RWPE2 (cell line): ENCODE results near the gene BABAM2.

Experiments
- ATAC-seq: fragments of 200-7000 bp; cut with Tn5 transposase; 3 replicates; pipeline ENCODE4 v1.9.1; 2021; ENCODE audit warnings: low read depth
- DNase-seq: peaks from one replicate; pipeline ENCODE4 v3.0.0-alpha.2; 2020; ENCODE audit warnings: low spot score
- H3K27ac ChIP-seq: fragments of 450-650 bp; 2 replicates; pipeline ENCODE4 v1.5.1; 2017; ENCODE audit warnings: mild to moderate bottlenecking; ENCODE audit not compliant: poor library complexity, severe bottlenecking
- H3K27me3 ChIP-seq: fragments of 250-450 bp; sonication (Bioruptor Pico); 2 replicates; pipeline ENCODE4 v1.5.1; 2021; ENCODE audit warnings: mild to moderate bottlenecking, moderate library complexity; ENCODE audit not compliant: insufficient read depth, poor library complexity, severe bottlenecking
- H3K36me3 ChIP-seq: fragments of 250-450 bp; sonication (Bioruptor Pico); 2 replicates; pipeline ENCODE4 v1.5.1; 2020; ENCODE audit warnings: low read depth, mild to moderate bottlenecking, moderate library complexity
- H3K4me1 ChIP-seq: fragments of 250-450 bp; sonication (Bioruptor Pico); 2 replicates; pipeline ENCODE4 v1.5.1; 2021; ENCODE audit warnings: mild to moderate bottlenecking, moderate library complexity; ENCODE audit not compliant: insufficient read depth, poor library complexity, severe bottlenecking
- H3K4me3 ChIP-seq: fragments of 250-450 bp; sonication (Bioruptor Pico); 2 replicates; pipeline ENCODE4 v1.5.1; 2021; ENCODE audit warnings: mild to moderate bottlenecking, moderate library complexity; ENCODE audit not compliant: severe bottlenecking
- H3K9me3 ChIP-seq: fragments of 250-450 bp; sonication (Bioruptor Pico); 2 replicates; pipeline ENCODE4 v1.5.1; 2021; ENCODE audit warnings: mild to moderate bottlenecking, moderate library complexity; ENCODE audit not compliant: severe bottlenecking
- CTCF ChIP-seq: fragments of 450-650 bp; IDR thresholded peaks from one replicate; pipeline ENCODE4 v1.5.1; 2017; ENCODE audit warnings: mild to moderate bottlenecking, moderate library complexity; ENCODE audit not compliant: poor library complexity, severe bottlenecking

Gene BABAM2

GRCh38 chr2:27904405-27904665 is 13.8 kb downstream of the BABAM2 start:
- no peaks in the 10 kb centered on the region for H3K9me3 ChIP-seq
- DNase-seq (no peak), ATAC-seq (no peak)
- TF ChIP-seq CTCF: no peak
- no peaks in the 10 kb centered on the region for H3K27me3 ChIP-seq
- H3K27ac ChIP-seq: no peak overlapping the region
- H3K4me3 ChIP-seq: no peak overlapping the region
- peaks cover 5% of the 10 kb centered on the region; the same call in 1 of the 2 replicates for H3K36me3 ChIP-seq
- H3K4me1 ChIP-seq: peaks cover 10% of the 10 kb centered on the region

- Histone ChIP-seq H3K27me3 (no peaks in the 10 kb centered on the region), H3K4me3 (no peak overlapping the region), H3K4me1 (peaks cover 10% of the 10 kb centered on the region), H3K36me3 (peaks cover 5% of the 10 kb centered on the region; the same call in 1 of the 2 replicates), H3K9me3 (no peaks in the 10 kb centered on the region), H3K27ac (no peak overlapping the region)
- ATAC-seq (no peak), DNase-seq (no peak)
- TF ChIP-seq CTCF: no peak
Measured at GRCh38 chr2:27906074-27906473, 15.5 kb downstream of the BABAM2 start.

GRCh38 chr2:27907547-27907946 is 17.0 kb downstream of the BABAM2 start:
- H3K36me3 ChIP-seq: no peaks in the 10 kb centered on the region
- ATAC-seq (no peak), DNase-seq (no peak)
- H3K27ac ChIP-seq: no peak overlapping the region
- peaks cover 5% of the 10 kb centered on the region for H3K4me1 ChIP-seq
- no peaks in the 10 kb centered on the region for H3K27me3 ChIP-seq
- no peak overlapping the region for H3K4me3 ChIP-seq
- no peaks in the 10 kb centered on the region for H3K9me3 ChIP-seq
- no peak for TF ChIP-seq CTCF

- TF ChIP-seq CTCF: no peak
- Histone ChIP-seq H3K4me3 (no peak overlapping the region), H3K36me3 (no peaks in the 10 kb centered on the region), H3K27ac (no peak overlapping the region), H3K9me3 (no peaks in the 10 kb centered on the region), H3K4me1 (peaks cover 7% of the 10 kb centered on the region), H3K27me3 (no peaks in the 10 kb centered on the region)
- ATAC-seq (no peak), DNase-seq (no peak)
Measured at GRCh38 chr2:27909901-27910300, 19.4 kb downstream of the BABAM2 start.

GRCh38 chr2:27911458-27912210 is 21.1 kb downstream of the BABAM2 start:
- Histone ChIP-seq H3K27ac (no peak overlapping the region), H3K4me1 (peaks cover 24% of the 10 kb centered on the region), H3K27me3 (no peaks in the 10 kb centered on the region), H3K9me3 (no peaks in the 10 kb centered on the region), H3K36me3 (no peaks in the 10 kb centered on the region), H3K4me3 (no peak overlapping the region)
- ATAC-seq (no peak), DNase-seq (no peak)
- no peak for TF ChIP-seq CTCF
